NB4 (cell line): ENCODE data around the gene CD74.

Source experiments
- DNase-seq: peaks from one replicate; pipeline ENCODE4 v3.0.0; 2010; ENCODE audit warnings: low read depth
- H3K4me3 ChIP-seq: one replicate; pipeline ENCODE4 v1.5.1; 2011; ENCODE audit warnings: mild to moderate bottlenecking, low read depth, low read length, moderate library complexity
- CTCF ChIP-seq: IDR thresholded peaks from one replicate; pipeline ENCODE4 v1.5.1; 2012; ENCODE audit warnings: low read depth, low read length
- MAX ChIP-seq: IDR thresholded peaks from 2 replicates; pipeline ENCODE4 v1.6.1; 2011; ENCODE audit warnings: low read depth, low read length
- MYC ChIP-seq: IDR thresholded peaks from 2 replicates; pipeline ENCODE4 v1.6.1; 2011; ENCODE audit warnings: low read depth, low read length
- POLR2A ChIP-seq: IDR thresholded peaks from 2 replicates; pipeline ENCODE4 v1.6.1; 2011; ENCODE audit warnings: mild to moderate bottlenecking; ENCODE audit not compliant: insufficient read length; ENCODE audit errors: extremely low read depth

The CD74 gene

GRCh38 chr5:150404121-150404520 lies 8.6 kb downstream of the CD74 start:
- no peak for DNase-seq

GRCh38 chr5:150402901-150403342 lies 9.8 kb downstream of the CD74 start:
- no peak overlapping the region for H3K4me3 ChIP-seq
- TF ChIP-seq MYC (no peak), POLR2A (no peak), MAX (no peak), CTCF (no peak)
- no peak for DNase-seq

More at GRCh38 chr5:150404121-150404520, 8.6 kb downstream of the CD74 start:
- TF ChIP-seq POLR2A = no peak
- no peak for TF ChIP-seq MAX
- TF ChIP-seq MYC = no peak
- TF ChIP-seq CTCF = no peak
- no peak overlapping the region for H3K4me3 ChIP-seq

- DNase-seq = no peak
- TF ChIP-seq MYC (no peak), CTCF (no peak), MAX (no peak), POLR2A (no peak)
- H3K4me3 ChIP-seq = no peak overlapping the region
Measured at GRCh38 chr5:150402229-150402773, 10.4 kb downstream of the CD74 start.

- no peak for DNase-seq
- TF ChIP-seq POLR2A = no peak
- no peak for TF ChIP-seq MYC
- TF ChIP-seq CTCF = no peak
- TF ChIP-seq MAX = no peak
- no peak overlapping the region for H3K4me3 ChIP-seq
Measured at GRCh38 chr5:150401376-150402228, 11.1 kb downstream of the CD74 start.

GRCh38 chr5:150401076-150401375 lies 11.7 kb downstream of the CD74 start:
- DNase-seq = peak; percentile 16

GRCh38 chr5:150400316-150401075 lies 12.2 kb downstream of the CD74 start:
- no peak for DNase-seq

More at GRCh38 chr5:150401076-150401375, 11.7 kb downstream of the CD74 start:
- H3K4me3 ChIP-seq = no peak overlapping the region
- TF ChIP-seq MYC = no peak

More at GRCh38 chr5:150400316-150401075, 12.2 kb downstream of the CD74 start:
- TF ChIP-seq MAX (no peak), MYC (no peak), CTCF (no peak), POLR2A (no peak)
- H3K4me3 ChIP-seq = no peak overlapping the region
